Fibroblast of lung (primary cell): ENCODE measurements around the gene OR6B2.

Source experiments
- EZH2 ChIP-seq: IDR thresholded peaks from 2 replicates; pipeline ENCODE4 v1.5.1; 2012; ENCODE audit warnings: low read length, control low read depth, mild to moderate bottlenecking; ENCODE audit errors: missing control alignments
- TF ChIP-seq, protein P1 (sequence below), 2 donors: IDR thresholded peaks in 1 of 2; conservative IDR thresholded peaks in 1 of 2; 1 replicate in 1 of 2; 2 replicates in 1 of 2; pipeline ENCODE4 v1.5.1; 2011 to 2012; ENCODE audit warnings: low read length in 2 of 2, control low read depth in 1 of 2, inconsistent platforms in 1 of 2, low read depth in 1 of 2, mild to moderate bottlenecking in 1 of 2

DNA sequence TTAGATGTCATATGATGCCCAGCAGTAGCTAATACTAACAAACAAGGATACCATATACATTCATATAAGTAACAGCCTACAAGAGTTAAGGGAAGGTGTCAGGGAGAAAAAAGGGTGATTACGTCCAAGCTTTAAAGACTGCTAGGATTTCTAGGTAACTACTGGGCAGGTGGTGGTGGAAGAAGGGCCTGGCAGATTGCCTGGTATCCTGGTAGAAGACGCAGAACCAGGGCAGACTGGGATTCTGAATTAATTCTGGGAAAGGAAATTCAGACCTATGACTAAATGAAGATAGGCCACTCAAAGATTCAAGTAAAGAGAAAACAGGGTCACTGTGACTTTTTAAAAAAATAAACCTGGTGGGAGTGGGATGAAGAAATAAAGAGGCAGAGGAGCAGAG lies 36.9 kb downstream of the OR6B2 start:
- TF ChIP-seq, protein P1, sequence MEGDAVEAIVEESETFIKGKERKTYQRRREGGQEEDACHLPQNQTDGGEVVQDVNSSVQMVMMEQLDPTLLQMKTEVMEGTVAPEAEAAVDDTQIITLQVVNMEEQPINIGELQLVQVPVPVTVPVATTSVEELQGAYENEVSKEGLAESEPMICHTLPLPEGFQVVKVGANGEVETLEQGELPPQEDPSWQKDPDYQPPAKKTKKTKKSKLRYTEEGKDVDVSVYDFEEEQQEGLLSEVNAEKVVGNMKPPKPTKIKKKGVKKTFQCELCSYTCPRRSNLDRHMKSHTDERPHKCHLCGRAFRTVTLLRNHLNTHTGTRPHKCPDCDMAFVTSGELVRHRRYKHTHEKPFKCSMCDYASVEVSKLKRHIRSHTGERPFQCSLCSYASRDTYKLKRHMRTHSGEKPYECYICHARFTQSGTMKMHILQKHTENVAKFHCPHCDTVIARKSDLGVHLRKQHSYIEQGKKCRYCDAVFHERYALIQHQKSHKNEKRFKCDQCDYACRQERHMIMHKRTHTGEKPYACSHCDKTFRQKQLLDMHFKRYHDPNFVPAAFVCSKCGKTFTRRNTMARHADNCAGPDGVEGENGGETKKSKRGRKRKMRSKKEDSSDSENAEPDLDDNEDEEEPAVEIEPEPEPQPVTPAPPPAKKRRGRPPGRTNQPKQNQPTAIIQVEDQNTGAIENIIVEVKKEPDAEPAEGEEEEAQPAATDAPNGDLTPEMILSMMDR (conservative IDR thresholded peaks at IDR 0.05 in 1 of 2, IDR thresholded peaks at IDR 0.05 in 1 of 2; ENCODE audit: low read depth in 1 of 2, low read length in 2 of 2), result no peak
- no peak for TF ChIP-seq EZH2
